Nephron (organoid): ENCODE data around the gene BDKRB1.

Experiments used
- H3K27ac Mint-ChIP-seq, 3 experiments: 2 replicates each; pipeline ENCODE4 v1.8.0; 2020; ENCODE audit warnings: mixed read lengths in 3 of 3, mild to moderate bottlenecking in 2 of 3, moderate library complexity in 1 of 3
- H3K27me3 Mint-ChIP-seq: 2 replicates; pipeline ENCODE4 v1.8.0; 2021; ENCODE audit warnings: low read depth, mild to moderate bottlenecking, moderate library complexity, mixed read lengths
- H3K36me3 Mint-ChIP-seq: 2 replicates; pipeline ENCODE4 v1.8.0; 2020; ENCODE audit warnings: low read depth, mixed read lengths
- H3K4me1 Mint-ChIP-seq: 2 replicates; pipeline ENCODE4 v1.8.0; 2020; ENCODE audit warnings: mixed read lengths
- H3K4me3 Mint-ChIP-seq, 3 experiments: 2 replicates each; pipeline ENCODE4 v1.8.0; 2020; ENCODE audit warnings: mild to moderate bottlenecking in 3 of 3, mixed read lengths in 3 of 3, moderate library complexity in 2 of 3
- H3K9me3 Mint-ChIP-seq: 2 replicates; pipeline ENCODE4 v1.8.0; 2020; ENCODE audit warnings: mixed read lengths
- TF ChIP-seq, protein P1 (sequence below), 3 experiments: fragments of 200-600 bp; sonication (generic); IDR thresholded peaks; one replicate each; pipeline ENCODE4 v1.5.0; 2021; ENCODE audit warnings: antibody characterized with exemption in 3 of 3; ENCODE audit not compliant: unreplicated experiment in 3 of 3

Gene BDKRB1

DNA sequence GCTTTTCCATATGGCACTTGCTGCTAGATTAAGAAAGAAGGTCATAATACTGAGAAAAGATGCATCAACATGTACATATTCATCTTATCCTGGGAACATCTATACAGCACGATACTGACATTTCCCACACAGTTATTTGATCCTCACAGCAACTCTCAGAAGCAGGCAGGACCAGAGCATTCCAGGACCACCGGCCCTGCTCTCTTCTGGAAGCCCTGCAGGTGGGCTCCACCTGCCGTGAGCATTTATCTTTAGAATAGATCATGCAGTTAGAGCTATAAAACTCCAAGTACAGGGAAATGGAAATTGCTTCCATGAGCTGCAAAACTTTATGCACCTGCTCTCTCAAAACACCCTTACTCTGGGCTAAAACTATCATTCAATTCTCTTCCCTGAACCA, 5.5 kb upstream of the BDKRB1 start:
- Mint-ChIP-seq H3K36me3 (no peaks in the 10 kb centered on the region), H3K27me3 (peaks cover 20% of the 10 kb centered on the region), H3K4me3 (no peak overlapping the region), H3K9me3 (peaks cover 5% of the 10 kb centered on the region), H3K27ac (no peak overlapping the region), H3K4me1 (peaks cover 30% of the 10 kb centered on the region)
- TF ChIP-seq, protein P1, sequence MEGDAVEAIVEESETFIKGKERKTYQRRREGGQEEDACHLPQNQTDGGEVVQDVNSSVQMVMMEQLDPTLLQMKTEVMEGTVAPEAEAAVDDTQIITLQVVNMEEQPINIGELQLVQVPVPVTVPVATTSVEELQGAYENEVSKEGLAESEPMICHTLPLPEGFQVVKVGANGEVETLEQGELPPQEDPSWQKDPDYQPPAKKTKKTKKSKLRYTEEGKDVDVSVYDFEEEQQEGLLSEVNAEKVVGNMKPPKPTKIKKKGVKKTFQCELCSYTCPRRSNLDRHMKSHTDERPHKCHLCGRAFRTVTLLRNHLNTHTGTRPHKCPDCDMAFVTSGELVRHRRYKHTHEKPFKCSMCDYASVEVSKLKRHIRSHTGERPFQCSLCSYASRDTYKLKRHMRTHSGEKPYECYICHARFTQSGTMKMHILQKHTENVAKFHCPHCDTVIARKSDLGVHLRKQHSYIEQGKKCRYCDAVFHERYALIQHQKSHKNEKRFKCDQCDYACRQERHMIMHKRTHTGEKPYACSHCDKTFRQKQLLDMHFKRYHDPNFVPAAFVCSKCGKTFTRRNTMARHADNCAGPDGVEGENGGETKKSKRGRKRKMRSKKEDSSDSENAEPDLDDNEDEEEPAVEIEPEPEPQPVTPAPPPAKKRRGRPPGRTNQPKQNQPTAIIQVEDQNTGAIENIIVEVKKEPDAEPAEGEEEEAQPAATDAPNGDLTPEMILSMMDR (IDR thresholded peaks at IDR 0.05; ENCODE audit: unreplicated experiment in 3 of 3), result no peak

DNA sequence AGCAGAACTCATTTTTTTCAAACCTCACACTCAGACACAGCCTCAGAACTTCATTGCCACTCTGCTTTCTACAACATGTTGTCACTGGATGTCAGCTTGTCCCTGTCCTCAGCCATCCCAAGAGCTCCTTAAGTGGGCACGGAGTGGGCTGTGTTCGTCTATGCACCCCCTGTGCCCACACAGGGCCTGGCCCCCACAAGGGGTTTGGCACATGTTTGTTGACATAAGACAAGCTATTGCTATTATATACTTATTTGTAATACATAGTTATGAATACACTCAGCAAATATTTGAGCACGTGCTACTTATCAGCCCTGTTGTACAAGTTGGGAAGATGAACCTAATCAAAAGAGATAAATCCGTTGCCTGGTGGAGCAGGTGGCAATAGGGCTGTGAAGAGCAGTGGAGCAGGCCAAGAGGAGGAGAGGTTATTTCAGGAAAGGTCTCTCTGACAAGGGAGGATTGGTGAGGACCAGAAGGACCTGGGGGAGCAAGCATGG, 4.3 kb upstream of the BDKRB1 start:
- H3K4me3 Mint-ChIP-seq, result no peak overlapping the region
- H3K27me3 Mint-ChIP-seq, result peaks cover 26% of the 10 kb centered on the region
- TF ChIP-seq, protein P1 (IDR thresholded peaks at IDR 0.05; ENCODE audit: unreplicated experiment in 3 of 3), result no peak
- H3K27ac Mint-ChIP-seq, result peak overlapping the region in 1 of 3 experiments; percentile 31
- no peaks in the 10 kb centered on the region for H3K9me3 Mint-ChIP-seq
- H3K4me1 Mint-ChIP-seq, result peaks cover 42% of the 10 kb centered on the region
- no peaks in the 10 kb centered on the region for H3K36me3 Mint-ChIP-seq

DNA sequence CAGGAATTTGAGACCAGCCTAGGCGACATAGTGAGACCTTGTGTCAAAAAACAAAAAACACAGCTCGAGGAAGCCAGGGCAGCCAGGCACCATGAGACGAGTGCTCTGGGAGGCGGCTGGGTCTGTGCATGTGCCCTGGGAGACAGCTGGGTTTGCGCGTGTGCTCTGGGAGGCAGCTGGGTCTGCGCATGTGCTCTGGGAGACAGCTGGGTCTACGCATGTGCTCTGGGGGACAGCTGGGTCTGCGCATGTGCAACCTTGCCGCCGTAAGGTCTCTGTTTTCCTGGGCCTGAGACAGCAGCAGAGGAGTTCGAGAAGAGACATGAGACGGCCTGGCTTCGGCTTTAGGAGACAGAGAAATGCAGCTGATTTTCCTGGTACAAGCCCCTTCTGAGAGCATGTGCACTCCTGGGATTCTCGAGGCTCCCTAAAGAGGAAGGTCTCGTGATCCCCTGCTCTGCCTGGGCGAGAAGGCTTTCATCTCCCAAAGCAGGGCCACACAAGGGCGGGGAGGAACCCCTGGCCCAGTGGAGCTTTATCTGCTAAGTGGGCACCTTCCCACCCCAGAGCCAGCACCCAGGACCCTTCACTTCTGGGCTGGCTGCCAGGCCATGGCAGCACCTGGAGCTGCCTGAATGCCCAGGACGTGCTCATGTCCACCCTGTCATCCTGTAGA, 3.5 kb upstream of the BDKRB1 start:
- Mint-ChIP-seq H3K36me3 (no peaks in the 10 kb centered on the region), H3K27ac (peak overlapping the region in 2 of 3 experiments; percentile 30 to 31), H3K9me3 (no peaks in the 10 kb centered on the region), H3K4me1 (peaks cover 43% of the 10 kb centered on the region), H3K4me3 (peak overlapping the region in 2 of 3 experiments; percentile 40 to 69), H3K27me3 (peaks cover 32% of the 10 kb centered on the region)
- TF ChIP-seq, protein P1 (IDR thresholded peaks at IDR 0.05; ENCODE audit: unreplicated experiment in 3 of 3), result no peak

DNA sequence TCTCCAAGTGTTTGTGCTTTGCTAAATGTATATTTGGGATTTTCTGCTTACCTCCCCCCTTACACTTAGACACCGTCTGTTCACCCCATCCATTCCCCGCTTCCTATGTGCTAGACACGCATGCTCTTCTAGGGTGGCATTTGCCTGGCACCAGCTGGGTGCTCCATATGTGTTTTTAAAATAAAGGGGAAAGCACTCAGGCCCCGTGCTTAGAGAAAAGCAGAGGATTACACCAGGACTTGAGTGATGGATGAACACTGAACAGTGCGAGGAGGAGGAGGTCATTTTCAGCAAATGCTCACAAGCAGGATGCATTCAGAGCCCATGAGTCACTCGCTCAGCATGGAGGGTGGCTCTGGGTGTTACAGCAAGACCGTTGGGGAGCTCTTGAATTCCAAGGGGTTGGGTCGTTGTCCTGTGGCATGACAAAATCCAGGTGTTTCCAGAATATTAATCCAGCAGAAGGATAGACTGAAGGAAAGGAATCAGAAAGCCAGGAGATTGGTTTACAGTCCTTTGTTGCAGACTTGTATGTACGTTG, 2.9 kb upstream of the BDKRB1 start:
- Mint-ChIP-seq H3K4me1 (peaks cover 43% of the 10 kb centered on the region), H3K4me3 (peak overlapping the region in 1 of 3 experiments; percentile 18), H3K27me3 (peaks cover 36% of the 10 kb centered on the region), H3K27ac (peak overlapping the region in 2 of 3 experiments; percentile 14 to 31), H3K36me3 (no peaks in the 10 kb centered on the region), H3K9me3 (no peaks in the 10 kb centered on the region)
- TF ChIP-seq, protein P1 (IDR thresholded peaks at IDR 0.05; ENCODE audit: unreplicated experiment in 3 of 3), result no peak

DNA sequence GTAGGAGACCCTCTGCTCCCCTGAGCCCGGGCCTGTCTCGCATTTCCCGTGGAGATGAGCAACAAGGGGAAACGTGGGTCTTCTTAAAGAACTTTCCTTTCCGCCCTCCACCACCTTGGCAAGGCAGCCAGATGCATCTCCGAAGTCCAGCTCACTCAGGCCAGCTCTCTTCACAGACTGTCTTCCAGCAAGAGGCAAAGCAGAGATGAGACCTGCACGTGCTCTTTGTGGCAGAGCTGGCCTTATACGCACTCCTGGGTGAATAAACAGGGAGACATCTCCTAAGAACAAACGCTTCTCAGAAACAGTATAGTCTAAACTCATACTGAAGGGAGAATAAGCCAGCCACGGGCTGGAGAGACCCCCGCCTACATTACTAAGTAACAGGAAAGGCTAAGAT, 1.3 kb upstream of the BDKRB1 start:
- H3K27ac Mint-ChIP-seq, result no peak overlapping the region
- no peaks in the 10 kb centered on the region for H3K9me3 Mint-ChIP-seq
- H3K27me3 Mint-ChIP-seq, result peaks cover 36% of the 10 kb centered on the region
- no peaks in the 10 kb centered on the region for H3K36me3 Mint-ChIP-seq
- no peak overlapping the region for H3K4me3 Mint-ChIP-seq
- H3K4me1 Mint-ChIP-seq, result peaks cover 43% of the 10 kb centered on the region
- TF ChIP-seq, protein P1 (IDR thresholded peaks at IDR 0.05; ENCODE audit: unreplicated experiment in 3 of 3), result no peak
